ENCODE measurements around the gene PTX4. TPM values are rescaled to one million over a fixed set of nuclear protein-coding genes. Genes with fewer than 3 reads are reported as not detected.

The PTX4 gene
- total RNA-seq, 4 donors from 2014 or later = not detected

DNA sequence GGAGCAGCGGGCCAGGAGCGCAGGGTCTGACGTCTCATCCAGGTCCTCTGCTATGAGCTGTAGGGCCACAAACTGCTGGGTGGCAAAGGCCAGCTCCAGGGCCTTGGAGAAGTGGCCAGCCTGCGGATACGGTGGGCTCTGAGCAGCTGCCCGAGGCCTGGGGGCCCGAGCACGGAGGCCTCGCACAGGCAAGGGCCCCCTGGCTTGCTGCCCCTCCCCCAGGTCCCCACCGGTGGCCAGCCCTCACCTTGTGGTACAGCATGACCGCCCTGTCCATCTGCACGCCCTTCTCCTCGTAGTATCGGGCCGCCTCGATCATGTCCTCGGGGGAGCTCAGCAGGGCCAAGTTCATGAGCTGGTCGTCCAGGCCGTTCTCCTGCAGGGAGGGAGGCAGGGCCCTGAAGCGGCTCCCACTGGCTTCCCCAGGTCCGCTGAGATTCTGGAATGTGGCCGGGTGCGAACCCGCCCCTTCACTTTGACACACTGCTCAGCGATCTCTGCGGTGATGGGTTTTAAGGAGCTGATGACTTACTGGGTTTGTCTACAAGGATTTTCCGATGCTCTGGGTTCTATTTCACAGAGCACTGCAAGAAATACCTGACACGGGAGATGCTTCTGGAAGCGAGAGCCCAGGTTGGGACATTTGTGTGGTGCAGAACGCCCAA is 35.0 kb upstream of the PTX4 start:
- Histone ChIP-seq H3K27ac (no peak overlapping the region), H3K4me3 (replicated peaks in 1 of 3) (no peak overlapping the region), H3K27me3 (no peaks in the 10 kb centered on the region), H3K36me3 (peaks cover 31 to 42% of the 10 kb centered on the region in 2 donors), H3K9me3 (no peaks in the 10 kb centered on the region), H3K4me1 (peaks cover 0 to 17% of the 10 kb centered on the region in 2 donors)
- WGBS, 2 donors = 89 to 100% methylated on average over 2 to 25 of the region's 30 CpGs
- no peak for TF ChIP-seq POLR2A (IDR thresholded peaks at IDR 0.05)
- TF ChIP-seq, protein P1, sequence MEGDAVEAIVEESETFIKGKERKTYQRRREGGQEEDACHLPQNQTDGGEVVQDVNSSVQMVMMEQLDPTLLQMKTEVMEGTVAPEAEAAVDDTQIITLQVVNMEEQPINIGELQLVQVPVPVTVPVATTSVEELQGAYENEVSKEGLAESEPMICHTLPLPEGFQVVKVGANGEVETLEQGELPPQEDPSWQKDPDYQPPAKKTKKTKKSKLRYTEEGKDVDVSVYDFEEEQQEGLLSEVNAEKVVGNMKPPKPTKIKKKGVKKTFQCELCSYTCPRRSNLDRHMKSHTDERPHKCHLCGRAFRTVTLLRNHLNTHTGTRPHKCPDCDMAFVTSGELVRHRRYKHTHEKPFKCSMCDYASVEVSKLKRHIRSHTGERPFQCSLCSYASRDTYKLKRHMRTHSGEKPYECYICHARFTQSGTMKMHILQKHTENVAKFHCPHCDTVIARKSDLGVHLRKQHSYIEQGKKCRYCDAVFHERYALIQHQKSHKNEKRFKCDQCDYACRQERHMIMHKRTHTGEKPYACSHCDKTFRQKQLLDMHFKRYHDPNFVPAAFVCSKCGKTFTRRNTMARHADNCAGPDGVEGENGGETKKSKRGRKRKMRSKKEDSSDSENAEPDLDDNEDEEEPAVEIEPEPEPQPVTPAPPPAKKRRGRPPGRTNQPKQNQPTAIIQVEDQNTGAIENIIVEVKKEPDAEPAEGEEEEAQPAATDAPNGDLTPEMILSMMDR (IDR thresholded peaks at IDR 0.05) = no peak
- DNase-seq = no peak
- intact Hi-C loops (cut with DNase I) = no loop called here

- no peak overlapping the region for H3K27ac ChIP-seq
- intact Hi-C loops (cut with DNase I) = no loop called here
- H3K36me3 ChIP-seq = peaks cover 34 to 46% of the 10 kb centered on the region in 2 donors
- H3K9me3 ChIP-seq = no peaks in the 10 kb centered on the region
- DNase-seq = no peak
- no peak overlapping the region for H3K4me3 ChIP-seq (replicated peaks in 1 of 3)
- H3K4me1 ChIP-seq = no peaks in the 10 kb centered on the region
- no peaks in the 10 kb centered on the region for H3K27me3 ChIP-seq
- no peak for TF ChIP-seq POLR2A (IDR thresholded peaks at IDR 0.05)
- TF ChIP-seq, protein P1 (IDR thresholded peaks at IDR 0.05) = no peak
- WGBS, 2 donors = 96 to 97% methylated on average over 17 to 19 of the region's 19 CpGs
These were observed 31.7 kb upstream of the PTX4 start for GRCh38 chr16:1520461-1520860.

- no peak for TF ChIP-seq POLR2A (IDR thresholded peaks at IDR 0.05)
- TF ChIP-seq, protein P1 (IDR thresholded peaks at IDR 0.05) = no peak
- Histone ChIP-seq H3K4me3 (replicated peaks in 1 of 3) (no peak overlapping the region), H3K36me3 (peaks cover 30 to 44% of the 10 kb centered on the region in 2 donors), H3K27me3 (no peaks in the 10 kb centered on the region), H3K4me1 (no peaks in the 10 kb centered on the region), H3K27ac (no peak overlapping the region), H3K9me3 (no peaks in the 10 kb centered on the region)
- WGBS, 2 donors = 95 to 96% methylated on average over 8 to 13 of the region's 17 CpGs
- intact Hi-C loops (cut with DNase I) = no loop called here
- no peak for DNase-seq
These were observed 31.1 kb upstream of the PTX4 start for GRCh38 chr16:1519831-1520230.

DNA sequence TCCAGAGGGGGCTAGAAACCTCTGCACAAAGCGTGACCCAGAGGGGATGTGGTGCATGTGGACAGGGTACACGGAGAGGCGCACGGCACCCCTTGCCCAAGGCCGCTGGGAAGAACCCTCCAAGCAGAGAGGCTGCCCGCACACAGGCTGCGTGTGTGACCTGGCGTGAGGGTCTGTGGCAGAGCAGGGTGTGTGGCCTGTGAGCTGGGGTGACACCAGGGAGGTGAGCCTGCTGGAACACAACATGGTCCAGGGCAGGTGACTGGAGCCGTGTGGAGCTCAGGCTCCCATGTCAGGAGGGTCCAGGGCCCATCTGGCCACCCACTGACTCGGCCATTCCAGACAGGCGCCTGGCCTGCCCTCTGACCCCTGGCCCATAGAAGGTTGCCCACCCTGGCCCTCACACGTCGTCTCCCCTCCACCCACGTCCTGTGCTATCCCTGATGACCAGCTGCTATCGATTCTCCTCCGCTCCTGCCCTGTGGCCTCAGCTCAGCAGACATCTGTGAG is 29.9 kb upstream of the PTX4 start:
- Histone ChIP-seq H3K36me3 (peaks cover 26 to 38% of the 10 kb centered on the region in 2 donors), H3K4me3 (replicated peaks in 1 of 3) (no peak overlapping the region), H3K27me3 (no peaks in the 10 kb centered on the region), H3K9me3 (no peaks in the 10 kb centered on the region), H3K27ac (no peak overlapping the region), H3K4me1 (no peaks in the 10 kb centered on the region)
- WGBS, 2 donors = 93 to 95% methylated on average over 7 to 11 of the region's 16 CpGs
- no peak for DNase-seq
- TF ChIP-seq, protein P1 (IDR thresholded peaks at IDR 0.05) = no peak
- TF ChIP-seq POLR2A (IDR thresholded peaks at IDR 0.05) = no peak
- intact Hi-C loops (cut with DNase I) = no loop called here

- H3K27ac ChIP-seq = no peak overlapping the region
- no peak for TF ChIP-seq POLR2A (IDR thresholded peaks at IDR 0.05)
- intact Hi-C loops (cut with DNase I) = no loop called here
- peaks cover 12 to 23% of the 10 kb centered on the region in 2 donors for H3K36me3 ChIP-seq
- DNase-seq = no peak
- no peak overlapping the region for H3K4me3 ChIP-seq (replicated peaks in 1 of 3)
- H3K4me1 ChIP-seq = peaks cover 0 to 2% of the 10 kb centered on the region in 2 donors
- H3K9me3 ChIP-seq = no peaks in the 10 kb centered on the region
- no peaks in the 10 kb centered on the region for H3K27me3 ChIP-seq
- WGBS, 2 donors = 99% methylated on average over 3 of the region's 3 CpGs
These were observed 25.8 kb upstream of the PTX4 start for GRCh38 chr16:1514507-1514906.

Measured in thyroid gland (tissue), 4 donors.